Activated CD4-positive, alpha-beta T cell treated with anti-CD3 and anti-CD28 coated beads, Interleukin-2, amount 50 U/mL, for 1 hour (primary cell): Measurements from ENCODE around the gene LCMT1.

ENCODE experiments used
- DNase-seq: peaks from one replicate; pipeline ENCODE4 v3.0.0-alpha.2; 2020

Gene LCMT1

GRCh38 chr16:25212636-25213035 lies 101.1 kb downstream of the LCMT1 start:
- no peak for DNase-seq

GRCh38 chr16:25213709-25214397 lies 102.3 kb downstream of the LCMT1 start:
- no peak for DNase-seq

GRCh38 chr16:25217112-25217511 lies 105.6 kb downstream of the LCMT1 start:
- no peak for DNase-seq

- no peak for DNase-seq
Measured at GRCh38 chr16:25217921-25218320, 106.4 kb downstream of the LCMT1 start.

- no peak for DNase-seq
Measured at GRCh38 chr16:25219070-25219737, 107.7 kb downstream of the LCMT1 start.

GRCh38 chr16:25222959-25223358 lies 111.4 kb downstream of the LCMT1 start:
- DNase-seq: no peak

- no peak for DNase-seq
Measured at GRCh38 chr16:25223964-25224363, 112.4 kb downstream of the LCMT1 start.

- DNase-seq: no peak
Measured at GRCh38 chr16:25224731-25225319, 113.3 kb downstream of the LCMT1 start.
